Skeletal muscle satellite cell (primary cell): ENCODE data around the gene TMEM163.

Experiments used
- H3K27me3 ChIP-seq: 2 replicates; pipeline ENCODE4 v1.7.0; 2013; ENCODE audit warnings: low read length; ENCODE audit not compliant: control insufficient read depth, insufficient read depth
- H3K36me3 ChIP-seq: 2 replicates; pipeline ENCODE4 v1.7.0; 2013; ENCODE audit warnings: mild to moderate bottlenecking, control low read depth, low read length; ENCODE audit not compliant: insufficient read depth
- H3K4me1 ChIP-seq: 2 replicates; pipeline ENCODE4 v1.7.0; 2013; ENCODE audit warnings: low read length; ENCODE audit not compliant: control insufficient read depth, insufficient read depth
- H3K4me2 ChIP-seq: 2 replicates; pipeline ENCODE4 v1.7.0; 2013; ENCODE audit warnings: mild to moderate bottlenecking, low read length
- H3K4me3 ChIP-seq: 2 replicates; pipeline ENCODE4 v1.7.0; 2013; ENCODE audit warnings: low read length
- H3K9ac ChIP-seq: 2 replicates; pipeline ENCODE4 v1.7.0; 2013; ENCODE audit warnings: mild to moderate bottlenecking, low read depth, low read length, moderate library complexity
- H3K9me3 ChIP-seq: replicated peaks from 2 replicates; pipeline ENCODE4 v1.7.0; 2013; ENCODE audit warnings: mild to moderate bottlenecking, control low read depth, low read length

Gene TMEM163

GRCh38 chr2:134433979-134434378 is 284.8 kb downstream of the TMEM163 start:
- H3K9ac ChIP-seq: no peak overlapping the region
- H3K36me3 ChIP-seq: no peaks in the 10 kb centered on the region
- H3K9me3 ChIP-seq: no peaks in the 10 kb centered on the region
- H3K4me1 ChIP-seq: peaks cover 11% of the 10 kb centered on the region
- H3K4me3 ChIP-seq: no peak overlapping the region
- no peaks in the 10 kb centered on the region for H3K27me3 ChIP-seq
- H3K4me2 ChIP-seq: no peak overlapping the region

GRCh38 chr2:134433469-134433868 is 285.3 kb downstream of the TMEM163 start:
- H3K4me3 ChIP-seq: no peak overlapping the region
- no peaks in the 10 kb centered on the region for H3K9me3 ChIP-seq
- H3K4me2 ChIP-seq: no peak overlapping the region
- peaks cover 11% of the 10 kb centered on the region for H3K4me1 ChIP-seq
- H3K27me3 ChIP-seq: no peaks in the 10 kb centered on the region
- no peak overlapping the region for H3K9ac ChIP-seq
- no peaks in the 10 kb centered on the region for H3K36me3 ChIP-seq

GRCh38 chr2:134432435-134432883 is 286.3 kb downstream of the TMEM163 start:
- Histone ChIP-seq H3K4me2 (no peak overlapping the region), H3K9ac (no peak overlapping the region), H3K4me3 (no peak overlapping the region), H3K27me3 (no peaks in the 10 kb centered on the region), H3K9me3 (no peaks in the 10 kb centered on the region), H3K36me3 (no peaks in the 10 kb centered on the region), H3K4me1 (peaks cover 11% of the 10 kb centered on the region)

GRCh38 chr2:134431838-134432434 is 286.9 kb downstream of the TMEM163 start:
- no peaks in the 10 kb centered on the region for H3K27me3 ChIP-seq

GRCh38 chr2:134429886-134430285 is 288.9 kb downstream of the TMEM163 start:
- H3K27me3 ChIP-seq: no peaks in the 10 kb centered on the region
- no peaks in the 10 kb centered on the region for H3K36me3 ChIP-seq
- peaks cover 11% of the 10 kb centered on the region for H3K4me1 ChIP-seq
- no peak overlapping the region for H3K4me3 ChIP-seq
- no peak overlapping the region for H3K9ac ChIP-seq
- no peaks in the 10 kb centered on the region for H3K9me3 ChIP-seq
- H3K4me2 ChIP-seq: no peak overlapping the region

More at GRCh38 chr2:134431838-134432434, 286.9 kb downstream of the TMEM163 start:
- Histone ChIP-seq H3K36me3 (no peaks in the 10 kb centered on the region), H3K4me2 (no peak overlapping the region), H3K9me3 (no peaks in the 10 kb centered on the region), H3K4me1 (peaks cover 11% of the 10 kb centered on the region), H3K4me3 (no peak overlapping the region), H3K9ac (no peak overlapping the region)

- Histone ChIP-seq H3K36me3 (no peaks in the 10 kb centered on the region), H3K4me3 (no peak overlapping the region), H3K4me1 (peaks cover 2% of the 10 kb centered on the region), H3K9ac (no peak overlapping the region), H3K4me2 (no peak overlapping the region), H3K9me3 (no peaks in the 10 kb centered on the region), H3K27me3 (no peaks in the 10 kb centered on the region)
Observed at GRCh38 chr2:134426721-134427120, 292.1 kb downstream of the TMEM163 start.

GRCh38 chr2:134425724-134426496 is 292.9 kb downstream of the TMEM163 start:
- H3K9me3 ChIP-seq: no peaks in the 10 kb centered on the region
- no peaks in the 10 kb centered on the region for H3K27me3 ChIP-seq
- no peak overlapping the region for H3K4me3 ChIP-seq
- no peak overlapping the region for H3K9ac ChIP-seq
- no peak overlapping the region for H3K4me2 ChIP-seq
- H3K36me3 ChIP-seq: no peaks in the 10 kb centered on the region
- H3K4me1 ChIP-seq: no peaks in the 10 kb centered on the region

GRCh38 chr2:134421556-134422328 is 297.1 kb downstream of the TMEM163 start:
- no peak overlapping the region for H3K9ac ChIP-seq
- no peaks in the 10 kb centered on the region for H3K27me3 ChIP-seq
- H3K4me1 ChIP-seq: no peaks in the 10 kb centered on the region
- H3K9me3 ChIP-seq: no peaks in the 10 kb centered on the region
- H3K4me2 ChIP-seq: no peak overlapping the region
- no peak overlapping the region for H3K4me3 ChIP-seq
- no peaks in the 10 kb centered on the region for H3K36me3 ChIP-seq

- H3K4me1 ChIP-seq: no peaks in the 10 kb centered on the region
- H3K27me3 ChIP-seq: no peaks in the 10 kb centered on the region
- no peak overlapping the region for H3K4me2 ChIP-seq
- no peaks in the 10 kb centered on the region for H3K36me3 ChIP-seq
- H3K9ac ChIP-seq: no peak overlapping the region
- no peak overlapping the region for H3K4me3 ChIP-seq
- no peaks in the 10 kb centered on the region for H3K9me3 ChIP-seq
Observed at GRCh38 chr2:134420920-134421319, 297.9 kb downstream of the TMEM163 start.

- Histone ChIP-seq H3K4me2 (no peak overlapping the region), H3K36me3 (no peaks in the 10 kb centered on the region)
Observed at GRCh38 chr2:134420259-134420658, 298.5 kb downstream of the TMEM163 start.

GRCh38 chr2:134417968-134418582 is 300.7 kb downstream of the TMEM163 start:
- Histone ChIP-seq H3K9me3 (no peaks in the 10 kb centered on the region), H3K4me1 (no peaks in the 10 kb centered on the region), H3K27me3 (no peaks in the 10 kb centered on the region), H3K4me3 (no peak overlapping the region), H3K9ac (no peak overlapping the region), H3K36me3 (no peaks in the 10 kb centered on the region), H3K4me2 (no peak overlapping the region)

More at GRCh38 chr2:134420259-134420658, 298.5 kb downstream of the TMEM163 start:
- H3K9me3 ChIP-seq: no peaks in the 10 kb centered on the region
- no peaks in the 10 kb centered on the region for H3K4me1 ChIP-seq
- H3K4me3 ChIP-seq: no peak overlapping the region
- H3K27me3 ChIP-seq: no peaks in the 10 kb centered on the region
- H3K9ac ChIP-seq: no peak overlapping the region
